Vagina (tissue), 2 donors: ENCODE data around the gene KCTD17. TPM values are rescaled to one million over a fixed set of nuclear protein-coding genes. Genes with fewer than 3 reads are reported as not detected.

ENCODE experiments used
- DNase-seq, 2 donors: peaks; one replicate each; pipeline ENCODE4 v3.0.0-alpha.2; 2017; ENCODE audit errors: extremely low spot score in 2 of 2
- H3K27ac ChIP-seq: fragments of 200-600 bp; sonication (generic); one replicate; pipeline ENCODE4 v1.5.1; 2019
- H3K27me3 ChIP-seq: fragments of 200-600 bp; sonication (generic); one replicate; pipeline ENCODE4 v1.5.1; 2019
- H3K36me3 ChIP-seq, 2 donors: fragments of 200-600 bp; sonication (generic); one replicate each; pipeline ENCODE4 v1.5.1; 2017 to 2019
- H3K4me1 ChIP-seq: fragments of 200-600 bp; sonication (generic); one replicate; pipeline ENCODE4 v1.5.1; 2019
- H3K4me3 ChIP-seq, 2 donors: fragments of 200-600 bp; sonication (generic); 1 replicate in 1 of 2; 2 replicates in 1 of 2; pipeline ENCODE4 v1.5.1; 2016 to 2019
- H3K9me3 ChIP-seq: fragments of 200-600 bp; sonication (generic); one replicate; pipeline ENCODE4 v1.5.1; 2019
- CTCF ChIP-seq, 3 experiments: fragments of 450-650 bp in 2 of 3; fragments of 200-600 bp in 1 of 3; sonication (generic) in 1 of 3; IDR thresholded peaks; one replicate each; pipeline ENCODE4 v1.5.1; 2017 to 2019; ENCODE audit warnings: antibody characterized with exemption in 3 of 3, mild to moderate bottlenecking in 2 of 3, moderate library complexity in 2 of 3
- POLR2A ChIP-seq, 2 donors: fragments of 450-650 bp; IDR thresholded peaks; one replicate each; pipeline ENCODE4 v1.6.1; 2017; ENCODE audit warnings: antibody characterized with exemption in 2 of 2, mild to moderate bottlenecking in 2 of 2, moderate library complexity in 2 of 2
- POLR2AphosphoS5 ChIP-seq, 2 donors: sonication (generic); formaldehyde crosslinking; IDR thresholded peaks; one replicate each; pipeline ENCODE4 v1.9.0; 2017; ENCODE audit warnings: antibody characterized with exemption in 2 of 2, mild to moderate bottlenecking in 2 of 2, low read depth in 1 of 2; ENCODE audit not compliant: insufficient read depth in 1 of 2
- intact Hi-C: fragments of 100-400 bp; cut with DNase I; formaldehyde crosslinking; loops from one replicate; pipeline ENCODE4 v1.15.1; 2023
- total RNA-seq: library from RNA; depleted of rRNA; stranded (reverse); fragments of >200 nt; gene quantifications from one replicate; pipeline ENCODE4 v1.2.3, GENCODE V29; 2016

The KCTD17 gene
- total RNA-seq, 1 donor from 2014 or later = 27.5 TPM

- intact Hi-C loops = no loop called here
- no peak for DNase-seq
Observed at GRCh38 chr22:37065961-37066360, 14.4 kb downstream of the KCTD17 start.

GRCh38 chr22:37067428-37067827 is 15.9 kb downstream of the KCTD17 start:
- intact Hi-C loops = no loop called here
- peaks cover 10% of the 10 kb centered on the region for H3K27me3 ChIP-seq

More at GRCh38 chr22:37065961-37066360, 14.4 kb downstream of the KCTD17 start:
- Histone ChIP-seq H3K4me3 (no peak overlapping the region), H3K4me1 (no peaks in the 10 kb centered on the region), H3K9me3 (no peaks in the 10 kb centered on the region), H3K27me3 (peaks cover 10% of the 10 kb centered on the region), H3K36me3 (no peaks in the 10 kb centered on the region), H3K27ac (no peak overlapping the region)
- TF ChIP-seq POLR2AphosphoS5 (IDR thresholded peaks at IDR 0.05; ENCODE audit: insufficient read depth in 1 of 2, low read depth in 1 of 2) (no peak), POLR2A (IDR thresholded peaks at IDR 0.05) (no peak)

GRCh38 chr22:37068859-37069258 is 17.3 kb downstream of the KCTD17 start:
- TF ChIP-seq POLR2A (IDR thresholded peaks at IDR 0.05) = no peak
- no peak for TF ChIP-seq CTCF (IDR thresholded peaks at IDR 0.05)
- no peak for TF ChIP-seq POLR2AphosphoS5 (IDR thresholded peaks at IDR 0.05; ENCODE audit: insufficient read depth in 1 of 2, low read depth in 1 of 2)
- intact Hi-C loops = no loop called here
- Histone ChIP-seq H3K9me3 (no peaks in the 10 kb centered on the region), H3K4me3 (no peak overlapping the region), H3K4me1 (no peaks in the 10 kb centered on the region), H3K27me3 (peaks cover 10% of the 10 kb centered on the region), H3K27ac (no peak overlapping the region), H3K36me3 (no peaks in the 10 kb centered on the region)
- DNase-seq = no peak

More at GRCh38 chr22:37067428-37067827, 15.9 kb downstream of the KCTD17 start:
- TF ChIP-seq POLR2AphosphoS5 (IDR thresholded peaks at IDR 0.05; ENCODE audit: insufficient read depth in 1 of 2, low read depth in 1 of 2) (no peak), POLR2A (IDR thresholded peaks at IDR 0.05) (no peak)
- no peaks in the 10 kb centered on the region for H3K9me3 ChIP-seq
- H3K36me3 ChIP-seq = no peaks in the 10 kb centered on the region
- no peak overlapping the region for H3K27ac ChIP-seq
- no peak for DNase-seq
- H3K4me3 ChIP-seq = no peak overlapping the region
- no peaks in the 10 kb centered on the region for H3K4me1 ChIP-seq

GRCh38 chr22:37069319-37069718 is 17.8 kb downstream of the KCTD17 start:
- TF ChIP-seq POLR2AphosphoS5 (IDR thresholded peaks at IDR 0.05; ENCODE audit: insufficient read depth in 1 of 2, low read depth in 1 of 2) (no peak), CTCF (IDR thresholded peaks at IDR 0.05) (no peak), POLR2A (IDR thresholded peaks at IDR 0.05) (no peak)
- no peak overlapping the region for H3K27ac ChIP-seq
- no peak overlapping the region for H3K4me3 ChIP-seq
- intact Hi-C loops = no loop called here
- DNase-seq = no peak
- H3K4me1 ChIP-seq = no peaks in the 10 kb centered on the region
- peaks cover 10% of the 10 kb centered on the region for H3K27me3 ChIP-seq
- no peaks in the 10 kb centered on the region for H3K36me3 ChIP-seq
- no peaks in the 10 kb centered on the region for H3K9me3 ChIP-seq

GRCh38 chr22:37069719-37070118 is 18.2 kb downstream of the KCTD17 start:
- no peak for DNase-seq
- Histone ChIP-seq H3K4me1 (no peaks in the 10 kb centered on the region), H3K36me3 (no peaks in the 10 kb centered on the region), H3K27me3 (peaks cover 10% of the 10 kb centered on the region), H3K9me3 (no peaks in the 10 kb centered on the region), H3K4me3 (no peak overlapping the region), H3K27ac (no peak overlapping the region)
- intact Hi-C loops = no loop called here
- no peak for TF ChIP-seq CTCF (IDR thresholded peaks at IDR 0.05)

- no peak for DNase-seq
- no peak for TF ChIP-seq CTCF (IDR thresholded peaks at IDR 0.05)
- no peak for TF ChIP-seq POLR2A (IDR thresholded peaks at IDR 0.05)
- TF ChIP-seq POLR2AphosphoS5 (IDR thresholded peaks at IDR 0.05; ENCODE audit: insufficient read depth in 1 of 2, low read depth in 1 of 2) = no peak
- Histone ChIP-seq H3K4me1 (no peaks in the 10 kb centered on the region), H3K36me3 (no peaks in the 10 kb centered on the region), H3K27ac (no peak overlapping the region), H3K9me3 (no peaks in the 10 kb centered on the region), H3K4me3 (no peak overlapping the region), H3K27me3 (peaks cover 10% of the 10 kb centered on the region)
- intact Hi-C loops = no loop called here
Observed at GRCh38 chr22:37070334-37070733, 18.8 kb downstream of the KCTD17 start.
